Omental fat pad (tissue), 4 donors: ENCODE results near the gene IRS2. TPM values are rescaled to one million over a fixed set of nuclear protein-coding genes. Genes with fewer than 3 reads are reported as not detected.

Experiments used
- ATAC-seq: fragments of 150-250 bp; one replicate; pipeline ENCODE4 v1.9.1; 2016; ENCODE audit warnings: mild to moderate bottlenecking, moderate library complexity; ENCODE audit not compliant: low FRiP score
- DNase-seq: peaks from one replicate; pipeline ENCODE4 v3.0.0-alpha.2; 2019; ENCODE audit warnings: low spot score
- total RNA-seq, 4 donors: library from RNA; depleted of rRNA; stranded (reverse); fragments of >200 nt; gene quantifications; one replicate each; pipeline ENCODE4 v1.1.0, GENCODE V29; 2016
- TF ChIP-seq, protein P1 (sequence below), 3 donors: fragments of 450-650 bp; IDR thresholded peaks; one replicate each; pipeline ENCODE4 v1.5.1; 2016 to 2017; ENCODE audit warnings: antibody characterized with exemption in 3 of 3, mild to moderate bottlenecking in 3 of 3, moderate library complexity in 2 of 3

The IRS2 gene
- total RNA-seq, 4 donors from 2014 or later = 25.2 to 70.9 (median 34.2) TPM

DNA sequence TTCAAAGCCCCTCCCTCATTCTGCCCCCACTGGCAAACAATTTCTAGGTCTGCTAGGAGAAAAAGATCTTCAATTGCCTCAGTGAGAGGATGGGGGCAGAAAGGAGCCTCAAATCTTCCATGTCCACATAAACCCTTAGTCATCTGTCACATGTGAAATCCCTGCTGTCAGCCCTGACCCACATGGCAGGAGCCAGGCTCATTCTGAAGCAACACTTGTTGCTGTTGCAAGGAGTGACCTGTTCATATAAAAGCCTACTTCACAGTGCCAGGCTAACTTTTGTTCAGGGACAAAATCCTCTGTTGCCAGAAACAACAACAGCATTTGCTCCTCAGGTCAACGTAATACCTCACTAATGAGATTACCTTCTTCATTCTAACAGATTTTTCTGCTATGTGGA lies 70.5 kb downstream of the IRS2 start:
- TF ChIP-seq, protein P1, sequence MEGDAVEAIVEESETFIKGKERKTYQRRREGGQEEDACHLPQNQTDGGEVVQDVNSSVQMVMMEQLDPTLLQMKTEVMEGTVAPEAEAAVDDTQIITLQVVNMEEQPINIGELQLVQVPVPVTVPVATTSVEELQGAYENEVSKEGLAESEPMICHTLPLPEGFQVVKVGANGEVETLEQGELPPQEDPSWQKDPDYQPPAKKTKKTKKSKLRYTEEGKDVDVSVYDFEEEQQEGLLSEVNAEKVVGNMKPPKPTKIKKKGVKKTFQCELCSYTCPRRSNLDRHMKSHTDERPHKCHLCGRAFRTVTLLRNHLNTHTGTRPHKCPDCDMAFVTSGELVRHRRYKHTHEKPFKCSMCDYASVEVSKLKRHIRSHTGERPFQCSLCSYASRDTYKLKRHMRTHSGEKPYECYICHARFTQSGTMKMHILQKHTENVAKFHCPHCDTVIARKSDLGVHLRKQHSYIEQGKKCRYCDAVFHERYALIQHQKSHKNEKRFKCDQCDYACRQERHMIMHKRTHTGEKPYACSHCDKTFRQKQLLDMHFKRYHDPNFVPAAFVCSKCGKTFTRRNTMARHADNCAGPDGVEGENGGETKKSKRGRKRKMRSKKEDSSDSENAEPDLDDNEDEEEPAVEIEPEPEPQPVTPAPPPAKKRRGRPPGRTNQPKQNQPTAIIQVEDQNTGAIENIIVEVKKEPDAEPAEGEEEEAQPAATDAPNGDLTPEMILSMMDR (IDR thresholded peaks at IDR 0.05) = no peak
- no peak for DNase-seq

DNA sequence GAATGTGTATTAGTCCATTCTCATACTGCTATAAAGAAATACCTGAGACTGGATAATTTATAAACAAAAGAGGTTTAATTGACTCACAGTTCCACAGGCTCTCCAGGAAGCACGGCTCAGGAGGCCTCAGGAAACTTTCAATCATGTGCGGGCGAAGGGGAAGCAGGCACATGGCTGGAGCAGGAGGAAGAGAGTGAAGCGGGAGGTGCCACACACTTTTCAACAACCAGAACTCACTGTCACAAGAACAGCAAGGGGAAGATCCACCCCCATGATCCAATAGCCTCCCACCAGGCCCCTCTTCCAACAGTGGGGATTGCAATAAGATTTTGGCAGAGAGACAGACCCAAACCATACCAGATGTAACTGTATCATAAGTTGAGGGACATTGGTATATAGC lies 72.7 kb downstream of the IRS2 start:
- DNase-seq (no peak), ATAC-seq (no peak)
- TF ChIP-seq, protein P1 (IDR thresholded peaks at IDR 0.05) = no peak

More for the DNA sequence above, 70.5 kb downstream of the IRS2 start:
- ATAC-seq = peak; percentile 66

DNA sequence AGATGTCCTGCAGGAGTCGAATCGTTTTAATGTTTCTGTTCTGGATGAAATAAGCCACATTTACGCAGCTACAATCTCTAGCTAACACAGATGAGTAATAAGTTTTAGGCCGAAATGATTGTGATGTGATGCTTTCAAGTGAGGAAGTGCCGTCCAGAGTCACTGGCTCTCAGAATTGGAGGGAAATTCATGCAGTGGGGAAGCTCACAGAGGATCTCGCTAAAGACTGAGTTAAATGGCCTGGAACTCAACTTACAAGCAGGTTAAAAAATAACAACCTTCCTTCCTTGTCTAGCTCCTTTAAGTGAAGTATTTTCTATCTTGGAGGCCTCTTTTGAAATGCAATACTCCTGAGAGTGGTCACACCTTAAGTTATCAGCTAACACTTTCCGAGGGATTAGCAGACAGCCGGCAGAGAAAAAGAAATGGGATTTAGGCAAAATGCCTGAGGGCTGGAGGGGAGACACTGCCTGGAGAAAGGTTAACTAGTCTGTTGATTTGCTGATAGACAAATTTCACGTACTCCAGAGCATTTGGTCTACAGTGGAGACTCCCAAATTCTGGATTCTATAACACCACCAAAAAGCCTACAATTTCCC lies 74.2 kb downstream of the IRS2 start:
- DNase-seq (no peak), ATAC-seq (no peak)
- TF ChIP-seq, protein P1 (IDR thresholded peaks at IDR 0.05) = no peak

DNA sequence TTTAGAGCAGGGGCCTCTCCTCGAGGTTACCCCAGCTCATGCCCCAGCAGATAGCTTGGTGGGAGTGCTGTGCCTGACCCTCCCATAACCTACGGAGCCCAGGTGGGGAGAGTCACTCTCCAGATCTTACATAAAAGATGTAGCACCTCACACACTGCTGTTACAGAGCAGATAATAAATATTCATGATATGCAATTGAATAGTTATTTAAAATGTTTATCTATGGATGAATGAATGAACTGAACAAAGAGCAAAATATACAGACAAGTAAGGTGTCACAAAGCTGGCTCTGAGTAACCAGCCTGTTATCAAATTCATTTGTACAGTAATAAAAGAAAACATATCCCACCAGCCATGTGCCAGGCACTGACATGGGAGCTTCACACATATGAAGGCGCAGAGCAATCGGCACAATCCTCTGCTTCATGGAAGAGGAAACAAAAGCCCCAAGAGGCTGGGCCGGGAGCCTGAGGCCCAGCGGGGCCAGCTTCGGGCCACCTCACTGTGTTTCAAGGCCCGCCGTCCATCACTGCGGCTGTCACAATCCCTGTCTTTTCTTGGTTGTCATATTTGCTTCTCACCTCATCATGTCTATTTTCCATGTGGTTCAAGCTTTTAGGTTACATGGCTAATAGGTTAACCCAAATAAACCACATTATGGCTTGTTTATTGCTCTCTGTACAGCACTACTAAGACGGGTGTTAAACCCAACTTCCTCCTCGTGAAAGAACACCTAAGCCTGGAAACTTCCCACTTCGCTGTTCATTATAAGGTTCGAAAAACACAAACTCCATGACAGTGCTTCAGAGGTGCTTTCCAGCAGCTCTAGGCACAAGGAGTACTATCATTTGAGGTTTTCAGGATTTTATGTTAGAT lies 78.4 kb downstream of the IRS2 start:
- TF ChIP-seq, protein P1 (IDR thresholded peaks at IDR 0.05) = no peak
- DNase-seq (no peak), ATAC-seq (no peak)

DNA sequence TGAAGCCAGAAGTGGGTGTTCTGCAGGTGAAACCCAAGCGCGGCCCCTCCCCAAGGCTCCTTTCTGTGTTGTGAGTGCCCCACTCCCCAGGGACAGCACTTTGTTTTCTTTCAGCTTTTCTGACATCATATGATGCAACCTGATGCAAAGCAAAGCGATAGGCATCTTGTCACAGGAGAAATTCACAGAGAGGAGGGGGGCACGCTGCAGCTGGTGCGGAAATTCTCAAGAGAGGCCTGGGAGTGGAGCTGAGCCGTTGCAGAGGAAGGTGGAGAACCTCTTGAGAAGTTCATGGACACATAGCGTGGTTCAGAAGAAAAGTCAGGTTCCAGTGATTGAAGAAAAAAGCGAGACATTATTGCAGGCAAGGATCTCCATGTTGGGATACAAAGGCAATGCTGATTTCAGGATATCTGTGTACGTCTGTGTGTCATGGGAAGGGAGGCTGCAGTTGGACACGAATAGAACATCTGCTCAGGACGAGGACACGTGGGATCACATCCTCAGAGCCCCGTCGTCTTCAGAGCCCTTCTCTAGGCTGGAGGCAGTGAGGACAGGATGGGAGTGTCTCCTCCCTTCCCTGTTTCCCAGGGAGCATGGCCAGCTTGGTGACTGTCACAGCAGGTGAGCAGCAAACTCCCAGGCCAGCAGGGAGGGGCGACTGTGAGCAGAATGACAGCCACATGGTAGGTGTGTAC lies 79.2 kb downstream of the IRS2 start:
- ATAC-seq (no peak), DNase-seq (no peak)
- TF ChIP-seq, protein P1 (IDR thresholded peaks at IDR 0.05) = no peak

DNA sequence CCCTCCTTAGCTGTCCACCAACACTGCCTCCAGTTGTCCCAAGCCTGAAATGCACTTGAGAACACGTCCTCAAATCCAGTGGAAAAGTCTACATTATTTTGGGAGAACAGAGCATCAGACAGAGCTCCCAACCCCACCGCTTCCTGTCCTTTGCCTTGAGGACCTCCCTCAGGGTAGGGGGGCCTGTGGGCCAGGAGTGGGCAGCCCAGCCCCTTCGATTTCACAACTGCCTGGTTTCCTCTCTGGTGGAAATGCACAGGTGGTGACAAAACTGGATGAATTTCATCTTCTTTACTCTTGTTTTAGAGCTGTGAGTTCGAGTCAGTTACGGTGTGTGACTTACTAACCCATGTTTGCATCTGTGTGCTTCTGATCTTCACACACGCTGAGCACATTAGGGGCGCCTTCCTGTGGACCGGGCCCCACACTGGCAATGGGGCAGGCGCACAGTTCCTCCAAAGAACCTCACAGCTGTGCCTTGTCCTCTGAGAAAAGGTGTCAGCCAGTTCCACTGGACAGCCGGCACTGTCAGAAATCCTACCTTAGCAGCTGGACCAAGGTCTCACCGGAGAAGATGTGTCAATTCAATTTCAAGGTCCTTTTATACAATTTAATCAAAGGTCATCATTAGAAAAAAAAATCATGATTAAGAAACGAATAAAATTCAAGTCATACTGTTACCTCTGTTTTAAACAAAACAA lies 80.2 kb downstream of the IRS2 start:
- no peak for ATAC-seq
- TF ChIP-seq, protein P1 (IDR thresholded peaks at IDR 0.05) = no peak
- DNase-seq = no peak
